Islet of Langerhans (tissue), 1 donor: Measurements from ENCODE around the gene ELFN2.

ENCODE experiments used
- FAIRE-seq: peaks from one replicate; lab custom pipeline; 2011; peaks lifted over from hg19 to GRCh38; lab: Jason Lieb, UNC

Gene ELFN2

DNA sequence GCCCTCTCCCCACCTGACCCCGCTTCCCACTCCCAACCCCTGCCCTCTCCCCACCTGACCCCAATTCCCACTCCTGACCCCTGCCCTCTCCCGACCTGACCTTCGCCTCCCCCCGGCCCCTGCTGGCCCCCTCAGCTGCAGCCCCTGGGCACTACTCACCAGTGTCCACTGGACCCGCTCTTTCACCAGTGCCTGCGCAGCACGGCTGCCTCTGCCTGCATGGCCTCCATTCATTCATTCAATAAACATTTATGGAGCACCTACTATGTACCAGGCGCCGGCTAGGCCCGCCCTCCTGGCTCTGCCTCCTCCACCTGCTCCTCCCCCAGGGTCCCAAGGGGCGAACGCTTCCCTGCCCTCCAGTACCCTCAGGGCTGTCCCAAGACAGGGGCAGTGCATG lies 42.6 kb downstream of the ELFN2 start:
- FAIRE-seq, result no peak

DNA sequence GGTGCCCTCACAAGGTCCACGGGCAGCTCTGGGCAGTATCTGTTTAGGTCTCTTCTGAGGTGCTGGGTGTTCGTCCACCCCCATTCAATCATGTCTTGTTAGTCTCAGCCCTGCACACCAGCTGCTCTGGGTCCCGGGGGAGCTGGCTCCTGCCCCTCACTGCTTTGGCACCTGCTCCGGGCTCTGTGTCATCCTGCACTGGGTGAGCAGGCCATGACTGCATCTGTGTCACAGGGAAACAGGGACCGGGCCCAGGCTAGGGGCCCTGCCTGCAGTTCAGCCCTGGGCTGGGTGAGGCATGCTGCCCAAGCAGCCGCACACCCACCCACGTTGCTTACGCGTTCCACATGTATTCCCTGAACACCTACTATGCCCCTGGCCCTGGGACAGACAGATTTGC lies 43.9 kb downstream of the ELFN2 start:
- no peak for FAIRE-seq

DNA sequence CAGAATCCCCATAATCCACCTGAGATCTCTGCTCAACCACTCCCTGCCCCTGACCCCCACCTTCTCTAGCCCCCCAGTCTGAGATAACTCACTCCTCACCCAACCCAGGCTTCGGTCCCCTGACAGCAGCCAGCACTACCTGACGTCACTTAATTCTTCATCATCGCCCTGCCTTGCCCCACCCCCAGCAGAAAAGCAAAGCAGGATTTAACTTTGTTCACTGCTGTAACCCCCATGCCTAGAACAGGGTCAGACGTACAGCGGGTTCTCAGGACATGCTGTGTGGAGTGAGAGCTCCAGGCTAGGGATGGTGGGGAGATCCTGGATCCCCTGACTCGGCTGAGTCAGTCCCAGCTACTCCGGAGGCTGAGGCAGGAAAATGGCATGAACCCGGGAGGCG lies 45.8 kb downstream of the ELFN2 start:
- FAIRE-seq, result no peak

GRCh38 chr22:37379722-37380121 lies 47.6 kb downstream of the ELFN2 start:
- no peak for FAIRE-seq

GRCh38 chr22:37379085-37379484 lies 48.2 kb downstream of the ELFN2 start:
- no peak for FAIRE-seq

DNA sequence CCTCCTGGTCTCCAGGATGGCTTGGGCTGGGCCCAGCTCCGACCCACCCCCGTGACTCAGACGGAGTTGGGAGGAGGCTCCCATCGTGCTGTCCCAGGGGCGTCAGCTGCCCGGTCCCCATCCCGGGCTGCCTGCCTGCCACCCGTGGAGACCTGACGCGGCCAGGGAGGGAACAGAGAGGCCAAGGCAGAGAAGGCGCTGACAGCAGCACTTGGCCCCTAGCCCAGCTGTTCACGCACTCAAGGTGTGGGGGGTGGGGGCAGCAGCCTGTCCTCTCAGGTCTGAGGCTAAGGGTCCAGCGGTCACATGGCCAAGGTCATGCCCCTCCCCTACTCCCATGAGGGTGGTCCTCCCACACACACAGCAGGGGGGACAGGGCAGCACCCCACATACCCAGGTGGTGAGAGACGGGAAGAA lies 48.6 kb downstream of the ELFN2 start:
- no peak for FAIRE-seq

- no peak for FAIRE-seq
Measured at GRCh38 chr22:37377927-37378326, 49.4 kb downstream of the ELFN2 start.

DNA sequence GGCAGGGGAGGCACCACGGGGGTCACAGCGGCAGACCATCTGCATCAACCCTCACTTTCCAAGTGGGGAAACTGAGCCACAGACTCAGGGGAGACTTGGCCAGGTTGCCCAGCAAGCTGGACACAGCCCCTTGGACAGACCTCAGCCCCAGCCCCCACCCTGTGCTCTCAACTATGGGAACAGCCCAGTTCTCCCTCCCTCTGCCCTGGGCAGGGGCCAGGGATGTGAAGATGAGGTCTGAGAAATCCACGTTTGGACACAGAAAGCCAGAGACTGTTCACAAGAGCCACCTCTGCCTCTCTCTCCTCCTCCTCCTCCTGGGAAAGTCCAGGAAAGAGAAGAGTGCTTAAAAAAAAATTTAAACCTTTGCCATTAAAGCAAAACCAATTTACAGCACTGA lies 50.1 kb downstream of the ELFN2 start:
- FAIRE-seq, result no peak

DNA sequence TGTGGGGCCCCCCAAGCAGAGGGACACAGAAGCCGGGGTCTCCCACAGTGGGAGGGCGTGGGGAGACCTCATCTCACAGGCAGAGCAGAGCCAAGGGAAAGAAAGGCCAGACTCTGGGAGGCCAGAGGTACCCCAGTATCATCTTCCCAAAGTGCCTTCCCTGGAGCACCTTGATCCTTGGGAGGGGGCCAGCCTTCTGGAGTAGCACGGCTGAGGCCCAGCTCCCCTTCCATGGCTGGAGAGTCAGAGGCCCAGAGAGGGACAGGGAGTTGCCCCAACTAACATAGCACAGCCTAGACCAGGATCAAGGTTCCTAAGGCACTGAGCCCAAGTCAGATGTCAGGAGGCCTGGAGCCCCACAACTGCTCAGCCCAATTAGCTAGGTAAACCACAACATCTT lies 50.6 kb downstream of the ELFN2 start:
- no peak for FAIRE-seq

DNA sequence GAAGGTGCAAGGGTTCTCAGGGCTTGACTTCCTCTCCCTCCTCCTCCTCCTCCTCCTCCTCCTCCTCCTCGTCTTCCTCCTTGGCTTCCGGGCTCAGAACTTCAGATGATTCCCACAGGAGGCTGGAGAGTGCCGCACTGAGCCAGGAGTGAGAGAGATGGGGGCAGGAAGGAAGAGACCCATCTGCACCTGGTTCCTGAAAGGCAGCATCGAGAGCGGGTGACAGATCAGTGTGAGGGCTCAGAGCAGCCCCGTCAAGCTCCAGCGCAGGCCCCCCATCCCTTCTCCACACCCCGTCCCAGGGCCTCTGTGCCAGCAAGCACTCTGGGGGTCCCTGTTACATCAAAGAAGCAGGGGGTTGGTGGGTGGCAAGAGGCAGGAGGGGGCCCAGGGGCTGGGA lies 51.5 kb downstream of the ELFN2 start:
- no peak for FAIRE-seq

- FAIRE-seq, result no peak
Measured at GRCh38 chr22:37374571-37374970, 52.7 kb downstream of the ELFN2 start.

DNA sequence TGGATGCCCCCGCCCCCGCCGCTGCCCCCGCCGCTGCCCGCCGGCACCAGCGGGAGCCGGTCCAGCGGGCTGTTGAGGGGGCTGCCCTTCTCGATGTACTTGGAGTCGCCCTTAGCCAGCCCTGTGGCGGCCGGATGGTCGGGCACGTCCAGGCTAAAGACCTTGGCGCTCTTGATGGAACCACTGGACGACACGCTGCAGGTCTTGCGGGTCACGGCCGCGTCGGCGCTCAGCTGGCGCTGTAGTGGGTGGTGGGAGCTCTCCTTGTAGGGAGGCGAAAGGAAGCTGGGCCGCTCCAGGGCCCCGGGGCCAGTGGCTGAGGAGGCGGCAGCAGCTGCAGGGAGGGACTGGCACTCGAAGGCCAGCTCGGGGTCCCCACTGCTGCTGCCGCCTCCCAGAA lies 53.8 kb downstream of the ELFN2 start:
- FAIRE-seq, result no peak

GRCh38 chr22:37371911-37372310 lies 55.4 kb downstream of the ELFN2 start:
- FAIRE-seq, result no peak

- no peak for FAIRE-seq
Measured at GRCh38 chr22:37371491-37371890, 55.8 kb downstream of the ELFN2 start.

GRCh38 chr22:37370306-37370979 lies 56.8 kb downstream of the ELFN2 start:
- FAIRE-seq, result no peak

DNA sequence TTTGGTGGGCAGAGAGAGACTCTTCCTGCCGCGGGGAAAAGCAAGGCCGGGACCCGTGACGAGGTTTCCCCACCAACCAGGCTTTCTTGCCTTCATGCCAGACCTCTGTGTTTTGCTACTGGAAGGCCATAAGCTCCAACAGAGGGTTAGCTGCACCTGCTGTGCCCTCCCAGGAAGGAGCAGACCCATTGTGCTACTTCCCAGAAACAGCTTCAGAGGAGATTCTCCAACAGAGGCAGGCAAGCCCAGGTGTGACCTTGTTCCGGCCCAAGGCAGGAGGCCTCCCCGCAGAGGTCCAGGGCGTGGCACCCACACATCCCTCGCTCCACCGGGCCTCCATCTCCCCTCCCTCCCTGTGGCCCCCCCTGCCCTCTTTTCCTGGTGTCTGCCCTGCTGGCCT lies 57.8 kb downstream of the ELFN2 start:
- no peak for FAIRE-seq

GRCh38 chr22:37368058-37368457 lies 59.2 kb downstream of the ELFN2 start:
- no peak for FAIRE-seq

- no peak for FAIRE-seq
Measured at GRCh38 chr22:37366601-37367000, 60.7 kb downstream of the ELFN2 start.

DNA sequence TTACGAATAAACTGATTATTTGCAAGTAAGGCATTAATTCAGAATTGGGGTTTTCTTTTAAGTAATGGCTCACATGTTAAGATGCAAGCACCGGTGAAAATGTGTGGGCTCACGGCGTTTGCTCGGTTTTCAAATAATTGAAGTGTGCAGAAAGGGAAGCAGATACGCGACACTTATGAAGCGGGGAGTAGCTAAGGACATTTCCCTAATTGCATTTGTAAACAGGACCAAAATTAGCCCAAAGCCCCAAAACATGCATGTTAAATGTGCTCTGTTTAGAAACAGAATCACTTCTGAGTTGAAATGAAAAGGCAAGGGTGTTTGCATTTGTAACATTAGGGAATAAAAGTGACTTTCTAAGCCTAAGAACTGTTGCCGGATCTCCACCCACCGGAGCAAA lies 61.3 kb downstream of the ELFN2 start:
- no peak for FAIRE-seq

GRCh38 chr22:37363261-37363992 lies 63.9 kb downstream of the ELFN2 start:
- no peak for FAIRE-seq

- FAIRE-seq, result no peak
Measured at GRCh38 chr22:37362621-37363020, 64.7 kb downstream of the ELFN2 start.

DNA sequence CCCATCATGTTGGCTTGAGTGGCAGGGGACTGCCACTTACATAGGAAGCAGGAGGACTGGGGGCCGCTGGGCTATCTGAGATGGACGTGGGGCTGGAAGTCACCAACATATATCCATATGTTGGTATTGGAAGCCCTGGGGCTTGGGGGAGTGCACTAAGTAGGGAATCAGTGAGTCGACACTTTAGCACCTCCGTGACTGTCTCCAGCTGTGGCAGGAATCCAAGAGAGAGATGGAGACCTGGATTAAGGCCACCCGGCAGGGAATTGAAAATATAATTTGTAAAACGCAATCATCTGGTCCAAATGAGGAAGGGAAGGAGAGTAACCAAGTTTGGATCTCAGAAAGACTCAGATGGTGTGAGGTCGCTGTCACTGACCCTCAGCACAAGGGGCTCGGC lies 68.4 kb downstream of the ELFN2 start:
- FAIRE-seq, result no peak

- FAIRE-seq, result no peak
Measured at GRCh38 chr22:37358386-37358785, 68.9 kb downstream of the ELFN2 start.

DNA sequence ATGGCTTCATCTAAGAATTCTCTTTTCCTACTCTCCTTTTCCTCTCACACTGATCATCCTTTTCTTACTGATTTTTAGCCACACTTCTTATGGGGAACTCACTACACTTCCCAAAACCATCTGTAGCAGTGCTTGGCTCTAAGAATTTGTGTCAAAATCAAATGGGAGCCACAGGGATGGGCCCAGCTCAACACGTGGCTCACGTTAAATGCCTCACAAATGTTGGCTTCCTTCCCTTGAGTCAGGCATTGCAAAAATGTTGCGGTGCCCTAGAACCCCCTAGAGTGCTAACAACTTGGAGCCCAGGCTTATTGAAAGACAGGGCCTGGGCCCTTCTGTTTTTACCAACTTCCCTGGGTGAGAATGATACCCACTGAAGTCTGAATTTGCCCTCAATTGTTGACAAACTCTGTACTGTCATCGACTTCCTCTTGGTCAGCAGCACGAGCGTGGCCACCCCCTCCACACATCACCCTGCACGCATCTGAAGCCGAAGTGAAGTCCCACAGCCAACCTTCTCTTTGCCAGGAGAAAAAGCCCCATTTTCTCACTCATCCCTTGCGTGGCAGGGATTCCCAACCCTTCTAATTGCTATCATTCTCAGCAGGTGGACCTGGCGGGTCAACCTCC lies 69.7 kb downstream of the ELFN2 start:
- no peak for FAIRE-seq
